HK-2 (cell line): ENCODE data around the gene RSPH9.
"Not testable (repeated sequence)": the region's sequence is repeated elsewhere in the genome, so short reads cannot be mapped to it uniquely, and the experiment has no call there.

Experiments used
- DNase-seq: peaks from one replicate; pipeline ENCODE4 v3.0.0-alpha.2; 2018; ENCODE audit not compliant: unreplicated experiment

Gene RSPH9

GRCh38 chr6:43628393-43629103 lies 16.3 kb upstream of the RSPH9 start:
- peak; percentile 67 for DNase-seq

- peak; percentile 98 for DNase-seq
These were observed 15.7 kb upstream of the RSPH9 start, which contains the start of gene GTPBP2 for GRCh38 chr6:43629104-43629504. TSS of gene GTPBP2 (minus strand) at chr6:43629264. CDS start at chr6:43629162, 102 bp downstream.

GRCh38 chr6:43629505-43630300 lies 15.1 kb upstream of the RSPH9 start:
- peak; percentile 93 for DNase-seq

- DNase-seq: no peak
These were observed 13.7 kb upstream of the RSPH9 start for GRCh38 chr6:43630980-43631619.

- DNase-seq: not testable (repeated sequence)
These were observed 11.8 kb upstream of the RSPH9 start for GRCh38 chr6:43633002-43633401.

GRCh38 chr6:43634702-43635303 lies 10.0 kb upstream of the RSPH9 start:
- DNase-seq: no peak

- peak; percentile 80 for DNase-seq
These were observed 9.2 kb upstream of the RSPH9 start, which contains the start of gene MAD2L1BP for GRCh38 chr6:43635387-43636307. TSS of gene MAD2L1BP (plus strand) at chr6:43635840. CDS start at chr6:43635876, 36 bp downstream.

GRCh38 chr6:43636308-43636659 lies 8.6 kb upstream of the RSPH9 start:
- no peak for DNase-seq

- no peak for DNase-seq
These were observed 4.6 kb upstream of the RSPH9 start for GRCh38 chr6:43639984-43640800.

GRCh38 chr6:43645613-43645964 lies 753 bp downstream of the RSPH9 start:
- no peak for DNase-seq

GRCh38 chr6:43647613-43648012 lies 2.8 kb downstream of the RSPH9 start:
- no peak for DNase-seq

- DNase-seq: no peak
These were observed 3.4 kb downstream of the RSPH9 start for GRCh38 chr6:43648248-43648647.

- DNase-seq: not testable (repeated sequence)
These were observed 8.0 kb downstream of the RSPH9 start for GRCh38 chr6:43652822-43653221.

- DNase-seq: no peak
These were observed 12.5 kb downstream of the RSPH9 start for GRCh38 chr6:43657221-43657802.

- DNase-seq: no peak
These were observed 13.3 kb downstream of the RSPH9 start for GRCh38 chr6:43658161-43658560.

GRCh38 chr6:43662948-43663347 lies 18.1 kb downstream of the RSPH9 start:
- not testable (repeated sequence) for DNase-seq

GRCh38 chr6:43665376-43665775 lies 20.5 kb downstream of the RSPH9 start:
- DNase-seq: peak; percentile 63

GRCh38 chr6:43666196-43666920 lies 21.5 kb downstream of the RSPH9 start:
- DNase-seq: no peak
